Measurements from ENCODE around the gene NDFIP1. TPM values are rescaled to one million over a fixed set of nuclear protein-coding genes. Genes with fewer than 3 reads are reported as not detected.

The NDFIP1 gene
- total and polyA plus RNA-seq, 7 experiments from 2014 or later = 53.0 to 136 (median 99.3) TPM

GRCh38 chr5:142109331-142110045, 909 bp downstream of the NDFIP1 start:
- peak overlapping the region; percentile 99 for H3K27ac ChIP-seq (ENCODE audit: low read depth, low read length)
- POLR2A ChIA-PET = interaction anchor here (0.6 to 6.4 kb wide), 31 partner anchors 10 to 418 kb away, joined by 3 to 127 read pairs (median 5); partner anchors contain the start of gene GNPDA1
- Mint-ChIP-seq H3K4me1 (peaks cover 44 to 83% (median 76%) of the 10 kb centered on the region in 7 donors), H3K27ac (peak overlapping the region; percentile 92 to 99 (median 98)), H3K36me3 (peaks cover 0 to 30% (median 24%) of the 10 kb centered on the region in 5 donors), H3K4me3 (peak overlapping the region; percentile 94 to 100 (median 98)), H3K27me3 (no peaks in the 10 kb centered on the region), H3K9me3 (peaks cover 0 to 6% (median 0%) of the 10 kb centered on the region in 11 donors)
- ATAC-seq = peak; percentile 14
- H3K4me3 ChIP-seq (ENCODE audit: low read length) = peak overlapping the region; percentile 75
- CTCF ChIA-PET = interaction anchor here (0.5 to 4.4 kb wide), 14 partner anchors 14 to 417 kb away, joined by 3 to 22 read pairs (median 4); partner anchors contain the start of gene RNF14
- no peaks in the 10 kb centered on the region for H3K27me3 ChIP-seq (ENCODE audit: control insufficient read depth in 2 of 2, insufficient read depth in 2 of 2, low read length in 2 of 2)
- DNase-seq = peak in 7 of 9 donors; percentile 74 to 86 (median 82)
- H3K36me3 ChIP-seq (ENCODE audit: control insufficient read depth in 2 of 3, insufficient read depth in 3 of 3, low read length in 3 of 3) = peaks cover 0 to 11% (median 0%) of the 10 kb centered on the region in 3 experiments
- peaks cover 21 to 65% of the 10 kb centered on the region in 2 donors for H3K4me1 ChIP-seq (ENCODE audit: control insufficient read depth in 2 of 2, insufficient read depth in 2 of 2, low read length in 2 of 2)
- H3K9me3 ChIP-seq (ENCODE audit: control insufficient read depth in 2 of 3, low read length in 3 of 3) = no peaks in the 10 kb centered on the region
- intact Hi-C loops (cut with micrococcal nuclease) = loop anchor here (1.0 to 10.0 kb wide), 13 partner anchors 10 to 1705 kb away; partner anchors contain the start of genes DELE1 (in 2 of the 2), ANKHD1 (in 1 of the 2), ARHGAP26 (in 1 of the 2) and DIAPH1 (in 1 of the 2)

GRCh38 chr5:142110046-142110531, 1.5 kb downstream of the NDFIP1 start:
- peak overlapping the region; percentile 99 for H3K27ac ChIP-seq (ENCODE audit: low read depth, low read length)
- H3K36me3 ChIP-seq (ENCODE audit: control insufficient read depth in 2 of 3, insufficient read depth in 3 of 3, low read length in 3 of 3) = peaks cover 0 to 11% (median 0%) of the 10 kb centered on the region in 3 experiments
- DNase-seq (peak in 7 of 9 donors; percentile 27 to 62 (median 45)), ATAC-seq (no peak)
- Mint-ChIP-seq H3K27ac (peak overlapping the region; percentile 92 to 99 (median 98)), H3K4me3 (peak overlapping the region; percentile 94 to 100 (median 98)), H3K36me3 (peaks cover 0 to 30% (median 27%) of the 10 kb centered on the region in 5 donors), H3K9me3 (peaks cover 0 to 6% (median 0%) of the 10 kb centered on the region in 11 donors), H3K4me1 (peaks cover 42 to 83% (median 73%) of the 10 kb centered on the region in 7 donors), H3K27me3 (no peaks in the 10 kb centered on the region)
- ChIA-PET POLR2A (interaction anchor here (0.6 to 6.4 kb wide), 23 partner anchors 9 to 119 kb away, joined by 3 to 127 read pairs (median 6); partner anchors contain the start of gene GNPDA1), CTCF (interaction anchor here (0.7 to 4.4 kb wide), 14 partner anchors 15 to 417 kb away, joined by 3 to 22 read pairs (median 4); partner anchors contain the start of genes GNPDA1 and RNF14)
- H3K4me1 ChIP-seq (ENCODE audit: control insufficient read depth in 2 of 2, insufficient read depth in 2 of 2, low read length in 2 of 2) = peaks cover 22 to 64% of the 10 kb centered on the region in 2 donors
- intact Hi-C loops (cut with micrococcal nuclease) = loop anchor here (1.0 to 2.0 kb wide), 4 partner anchors 9 to 98 kb away; no protein-coding TSS in a partner anchor
- peak overlapping the region; percentile 75 for H3K4me3 ChIP-seq (ENCODE audit: low read length)
- H3K27me3 ChIP-seq (ENCODE audit: control insufficient read depth in 2 of 2, insufficient read depth in 2 of 2, low read length in 2 of 2) = no peaks in the 10 kb centered on the region
- no peaks in the 10 kb centered on the region for H3K9me3 ChIP-seq (ENCODE audit: control insufficient read depth in 2 of 3, low read length in 3 of 3)

GRCh38 chr5:142110988-142111687, 2.6 kb downstream of the NDFIP1 start:
- intact Hi-C loops (cut with micrococcal nuclease) = loop anchor here (1.0 to 2.0 kb wide), 4 partner anchors 8 to 99 kb away; no protein-coding TSS in a partner anchor
- ATAC-seq (no peak), DNase-seq (no peak)
- H3K9me3 ChIP-seq (ENCODE audit: control insufficient read depth in 2 of 3, low read length in 3 of 3) = no peaks in the 10 kb centered on the region
- H3K36me3 Mint-ChIP-seq = peaks cover 0 to 31% (median 26%) of the 10 kb centered on the region in 5 donors
- no peaks in the 10 kb centered on the region for H3K27me3 ChIP-seq (ENCODE audit: control insufficient read depth in 2 of 2, insufficient read depth in 2 of 2, low read length in 2 of 2)
- peaks cover 0 to 6% (median 0%) of the 10 kb centered on the region in 11 donors for H3K9me3 Mint-ChIP-seq
- H3K36me3 ChIP-seq (ENCODE audit: control insufficient read depth in 2 of 3, insufficient read depth in 3 of 3, low read length in 3 of 3) = peaks cover 0 to 11% (median 0%) of the 10 kb centered on the region in 3 experiments
- H3K27ac ChIP-seq (ENCODE audit: low read depth, low read length) = no peak overlapping the region
- peaks cover 43 to 82% (median 71%) of the 10 kb centered on the region in 7 donors for H3K4me1 Mint-ChIP-seq
- H3K4me3 Mint-ChIP-seq = peak overlapping the region; percentile 94 to 100 (median 98)
- H3K27ac Mint-ChIP-seq = peak overlapping the region in 8 of 9 donors; percentile 92 to 99 (median 98)
- peaks cover 20 to 57% of the 10 kb centered on the region in 2 donors for H3K4me1 ChIP-seq (ENCODE audit: control insufficient read depth in 2 of 2, insufficient read depth in 2 of 2, low read length in 2 of 2)
- POLR2A ChIA-PET = interaction anchor here (1.0 to 6.4 kb wide), 7 partner anchors 8 to 120 kb away, joined by 4 to 127 read pairs (median 19); partner anchors contain the start of gene GNPDA1
- peak overlapping the region; percentile 75 for H3K4me3 ChIP-seq (ENCODE audit: low read length)
- CTCF ChIA-PET = interaction anchor here (0.7 to 4.4 kb wide), 6 partner anchors 16 to 150 kb away, joined by 3 to 22 read pairs (median 4); partner anchors contain the start of gene GNPDA1
- no peaks in the 10 kb centered on the region for H3K27me3 Mint-ChIP-seq

GRCh38 chr5:142114687-142115086, 6.1 kb downstream of the NDFIP1 start:
- Histone ChIP-seq H3K9me3 (ENCODE audit: control insufficient read depth in 2 of 3, low read length in 3 of 3) (no peaks in the 10 kb centered on the region), H3K36me3 (ENCODE audit: control insufficient read depth in 2 of 3, insufficient read depth in 3 of 3, low read length in 3 of 3) (peaks cover 0 to 12% (median 0%) of the 10 kb centered on the region in 3 experiments), H3K4me3 (ENCODE audit: low read length) (no peak overlapping the region), H3K27me3 (ENCODE audit: control insufficient read depth in 2 of 2, insufficient read depth in 2 of 2, low read length in 2 of 2) (no peaks in the 10 kb centered on the region), H3K4me1 (ENCODE audit: control insufficient read depth in 2 of 2, insufficient read depth in 2 of 2, low read length in 2 of 2) (peaks cover 26 to 59% of the 10 kb centered on the region in 2 donors), H3K27ac (ENCODE audit: low read depth, low read length) (no peak overlapping the region)
- ATAC-seq (no peak), DNase-seq (no peak)
- ChIA-PET POLR2A (interaction anchor here (0.5 to 1.3 kb wide), 6 partner anchors 15 to 241 kb away, joined by 3 to 5 read pairs (median 3); partner anchors contain the start of gene GNPDA1), CTCF (interaction anchor here (0.6 to 1.2 kb wide), 3 partner anchors 29 to 421 kb away, joined by 3 read pairs; no protein-coding TSS in a partner anchor)
- Mint-ChIP-seq H3K4me1 (peaks cover 61 to 92% (median 81%) of the 10 kb centered on the region in 7 donors), H3K36me3 (peaks cover 5 to 32% (median 29%) of the 10 kb centered on the region in 5 donors), H3K4me3 (peak overlapping the region in 7 of 10 donors; percentile 29 to 99 (median 53)), H3K9me3 (no peaks in the 10 kb centered on the region), H3K27ac (peak overlapping the region in 3 of 9 donors; percentile 9 to 48 (median 21)), H3K27me3 (no peaks in the 10 kb centered on the region)
- intact Hi-C loops (cut with micrococcal nuclease) = loop anchor here in 1 of 2 donors (1.0 kb wide), 1 partner anchor 10 kb away; no protein-coding TSS in a partner anchor

GRCh38 chr5:142115937-142116614, 7.5 kb downstream of the NDFIP1 start:
- H3K4me1 ChIP-seq (ENCODE audit: control insufficient read depth in 2 of 2, insufficient read depth in 2 of 2, low read length in 2 of 2) = peaks cover 23 to 66% of the 10 kb centered on the region in 2 donors
- CTCF ChIA-PET = interaction anchor here (1.0 kb wide), 1 partner anchor 126 kb away, joined by 3 read pairs; no protein-coding TSS in a partner anchor
- ATAC-seq (no peak), DNase-seq (no peak)
- H3K4me1 Mint-ChIP-seq = peaks cover 58 to 94% (median 83%) of the 10 kb centered on the region in 7 donors
- intact Hi-C loops (cut with micrococcal nuclease) = no loop called here
- peaks cover 0 to 13% (median 0%) of the 10 kb centered on the region in 3 experiments for H3K36me3 ChIP-seq (ENCODE audit: control insufficient read depth in 2 of 3, insufficient read depth in 3 of 3, low read length in 3 of 3)
- H3K27ac Mint-ChIP-seq = peak overlapping the region in 6 of 9 donors; percentile 17 to 71 (median 40)
- H3K9me3 ChIP-seq (ENCODE audit: control insufficient read depth in 2 of 3, low read length in 3 of 3) = no peaks in the 10 kb centered on the region
- H3K27me3 ChIP-seq (ENCODE audit: control insufficient read depth in 2 of 2, insufficient read depth in 2 of 2, low read length in 2 of 2) = no peaks in the 10 kb centered on the region
- no peaks in the 10 kb centered on the region for H3K27me3 Mint-ChIP-seq
- H3K9me3 Mint-ChIP-seq = no peaks in the 10 kb centered on the region
- peak overlapping the region in 9 of 10 donors; percentile 34 to 75 (median 56) for H3K4me3 Mint-ChIP-seq
- POLR2A ChIA-PET = interaction anchor here (1.0 to 1.2 kb wide), 3 partner anchors 13 to 98 kb away, joined by 3 to 5 read pairs (median 3); no protein-coding TSS in a partner anchor
- peaks cover 5 to 34% (median 29%) of the 10 kb centered on the region in 5 donors for H3K36me3 Mint-ChIP-seq
- H3K27ac ChIP-seq (ENCODE audit: low read depth, low read length) = no peak overlapping the region
- H3K4me3 ChIP-seq (ENCODE audit: low read length) = no peak overlapping the region
